ENCODE results near the gene FAM120B.
"Not testable (repeated sequence)": the region's sequence is repeated elsewhere in the genome, so short reads cannot be mapped to it uniquely, and the experiment has no call there.

FAM120B gene

GRCh38 chr6:170407200-170407599 is 100.6 kb downstream of the FAM120B start:
- no peaks in the 10 kb centered on the region for H3K9me3 ChIP-seq (ENCODE audit: control insufficient read depth, low read length)
- H3K36me3 ChIP-seq (ENCODE audit: control insufficient read depth, insufficient read depth, low read length), result peaks cover 33% of the 10 kb centered on the region
- H3K4me1 ChIP-seq (ENCODE audit: control insufficient read depth, insufficient read depth, low read length, poor library complexity, severe bottlenecking), result peaks cover 30% of the 10 kb centered on the region
- no peak overlapping the region for H3K27ac ChIP-seq (ENCODE audit: low read depth, low read length, severe bottlenecking)
- 88 to 90% methylated on average over 12 to 13 of the region's 13 CpGs for WGBS, 2 experiments (ENCODE audit: insufficient coverage in 2 of 2)
- H3K4me3 ChIP-seq (ENCODE audit: extremely low read depth, insufficient read depth, low read length, poor library complexity, severe bottlenecking), result no peak overlapping the region

- no peak overlapping the region for H3K27ac ChIP-seq (ENCODE audit: low read depth, low read length, severe bottlenecking)
- 70 to 81% methylated on average over 3 to 4 of the region's 4 CpGs for WGBS, 2 experiments (ENCODE audit: insufficient coverage in 2 of 2)
- H3K4me3 ChIP-seq (ENCODE audit: extremely low read depth, insufficient read depth, low read length, poor library complexity, severe bottlenecking), result no peak overlapping the region
These were observed 101.4 kb downstream of the FAM120B start for GRCh38 chr6:170407932-170408331.

GRCh38 chr6:170409746-170410145 is 103.2 kb downstream of the FAM120B start:
- not testable (repeated sequence) for H3K4me3 ChIP-seq (ENCODE audit: extremely low read depth, insufficient read depth, low read length, poor library complexity, severe bottlenecking); H3K27ac ChIP-seq (ENCODE audit: low read depth, low read length, severe bottlenecking); H3K4me1 ChIP-seq (ENCODE audit: control insufficient read depth, insufficient read depth, low read length, poor library complexity, severe bottlenecking); H3K9me3 ChIP-seq (ENCODE audit: control insufficient read depth, low read length)
- peaks cover 24% of the 10 kb centered on the region for H3K36me3 ChIP-seq (ENCODE audit: control insufficient read depth, insufficient read depth, low read length)
- WGBS, 2 experiments (ENCODE audit: insufficient coverage in 2 of 2), result 89 to 95% methylated on average over 5 to 7 of the region's 8 CpGs

More at GRCh38 chr6:170407932-170408331, 101.4 kb downstream of the FAM120B start:
- Histone ChIP-seq H3K9me3 (ENCODE audit: control insufficient read depth, low read length) (no peaks in the 10 kb centered on the region), H3K36me3 (ENCODE audit: control insufficient read depth, insufficient read depth, low read length) (peaks cover 30% of the 10 kb centered on the region), H3K4me1 (ENCODE audit: control insufficient read depth, insufficient read depth, low read length, poor library complexity, severe bottlenecking) (peaks cover 22% of the 10 kb centered on the region)

- no peak overlapping the region for H3K4me3 ChIP-seq (ENCODE audit: extremely low read depth, insufficient read depth, low read length, poor library complexity, severe bottlenecking)
- H3K36me3 ChIP-seq (ENCODE audit: control insufficient read depth, insufficient read depth, low read length), result peaks cover 20% of the 10 kb centered on the region
- H3K9me3 ChIP-seq (ENCODE audit: control insufficient read depth, low read length), result no peaks in the 10 kb centered on the region
- H3K4me1 ChIP-seq (ENCODE audit: control insufficient read depth, insufficient read depth, low read length, poor library complexity, severe bottlenecking), result no peaks in the 10 kb centered on the region
- H3K27ac ChIP-seq (ENCODE audit: low read depth, low read length, severe bottlenecking), result no peak overlapping the region
- WGBS, 2 experiments (ENCODE audit: insufficient coverage in 2 of 2), result 86 to 92% methylated on average over 4 of the region's 5 CpGs
These were observed 103.7 kb downstream of the FAM120B start for GRCh38 chr6:170410241-170410640.

- WGBS, 2 experiments (ENCODE audit: insufficient coverage in 2 of 2), result 93 to 100% methylated on average over 1 to 4 of the region's 4 CpGs
- H3K36me3 ChIP-seq (ENCODE audit: control insufficient read depth, insufficient read depth, low read length), result no peaks in the 10 kb centered on the region
- no peaks in the 10 kb centered on the region for H3K4me1 ChIP-seq (ENCODE audit: control insufficient read depth, insufficient read depth, low read length, poor library complexity, severe bottlenecking)
- no peaks in the 10 kb centered on the region for H3K9me3 ChIP-seq (ENCODE audit: control insufficient read depth, low read length)
- H3K27ac ChIP-seq (ENCODE audit: low read depth, low read length, severe bottlenecking), result no peak overlapping the region
- H3K4me3 ChIP-seq (ENCODE audit: extremely low read depth, insufficient read depth, low read length, poor library complexity, severe bottlenecking), result no peak overlapping the region
These were observed 108.8 kb downstream of the FAM120B start for GRCh38 chr6:170415318-170415717.

GRCh38 chr6:170416303-170416702 is 109.7 kb downstream of the FAM120B start:
- H3K4me3 ChIP-seq (ENCODE audit: extremely low read depth, insufficient read depth, low read length, poor library complexity, severe bottlenecking), result no peak overlapping the region
- H3K36me3 ChIP-seq (ENCODE audit: control insufficient read depth, insufficient read depth, low read length), result no peaks in the 10 kb centered on the region
- no peaks in the 10 kb centered on the region for H3K4me1 ChIP-seq (ENCODE audit: control insufficient read depth, insufficient read depth, low read length, poor library complexity, severe bottlenecking)
- H3K27ac ChIP-seq (ENCODE audit: low read depth, low read length, severe bottlenecking), result no peak overlapping the region
- no peaks in the 10 kb centered on the region for H3K9me3 ChIP-seq (ENCODE audit: control insufficient read depth, low read length)
- WGBS, 2 experiments (ENCODE audit: insufficient coverage in 2 of 2), result 82 to 84% methylated on average over 8 of the region's 8 CpGs

- Histone ChIP-seq H3K4me1 (ENCODE audit: control insufficient read depth, insufficient read depth, low read length, poor library complexity, severe bottlenecking) (no peaks in the 10 kb centered on the region), H3K4me3 (ENCODE audit: extremely low read depth, insufficient read depth, low read length, poor library complexity, severe bottlenecking) (no peak overlapping the region), H3K9me3 (ENCODE audit: control insufficient read depth, low read length) (no peaks in the 10 kb centered on the region), H3K27ac (ENCODE audit: low read depth, low read length, severe bottlenecking) (no peak overlapping the region), H3K36me3 (ENCODE audit: control insufficient read depth, insufficient read depth, low read length) (no peaks in the 10 kb centered on the region)
- WGBS, 2 experiments (ENCODE audit: insufficient coverage in 2 of 2), result 90% methylated on average over 7 to 9 of the region's 10 CpGs
These were observed 110.5 kb downstream of the FAM120B start for GRCh38 chr6:170416959-170417606.

- Histone ChIP-seq H3K36me3 (ENCODE audit: control insufficient read depth, insufficient read depth, low read length) (no peaks in the 10 kb centered on the region), H3K27ac (ENCODE audit: low read depth, low read length, severe bottlenecking) (no peak overlapping the region), H3K9me3 (ENCODE audit: control insufficient read depth, low read length) (no peaks in the 10 kb centered on the region), H3K4me1 (ENCODE audit: control insufficient read depth, insufficient read depth, low read length, poor library complexity, severe bottlenecking) (no peaks in the 10 kb centered on the region), H3K4me3 (ENCODE audit: extremely low read depth, insufficient read depth, low read length, poor library complexity, severe bottlenecking) (no peak overlapping the region)
- 85 to 93% methylated on average over 8 to 9 of the region's 9 CpGs for WGBS, 2 experiments (ENCODE audit: insufficient coverage in 2 of 2)
These were observed 111.3 kb downstream of the FAM120B start for GRCh38 chr6:170417881-170418280.

GRCh38 chr6:170420283-170420682 is 113.7 kb downstream of the FAM120B start:
- no peak overlapping the region for H3K27ac ChIP-seq (ENCODE audit: low read depth, low read length, severe bottlenecking)
- no peaks in the 10 kb centered on the region for H3K36me3 ChIP-seq (ENCODE audit: control insufficient read depth, insufficient read depth, low read length)
- no peak overlapping the region for H3K4me3 ChIP-seq (ENCODE audit: extremely low read depth, insufficient read depth, low read length, poor library complexity, severe bottlenecking)
- no peaks in the 10 kb centered on the region for H3K9me3 ChIP-seq (ENCODE audit: control insufficient read depth, low read length)
- 60 to 100% methylated on average over 2 to 5 of the region's 7 CpGs for WGBS, 2 experiments (ENCODE audit: insufficient coverage in 2 of 2)
- H3K4me1 ChIP-seq (ENCODE audit: control insufficient read depth, insufficient read depth, low read length, poor library complexity, severe bottlenecking), result peaks cover 4% of the 10 kb centered on the region

- Histone ChIP-seq H3K9me3 (ENCODE audit: control insufficient read depth, low read length) (no peaks in the 10 kb centered on the region), H3K27ac (ENCODE audit: low read depth, low read length, severe bottlenecking) (no peak overlapping the region), H3K4me1 (ENCODE audit: control insufficient read depth, insufficient read depth, low read length, poor library complexity, severe bottlenecking) (peaks cover 5% of the 10 kb centered on the region), H3K36me3 (ENCODE audit: control insufficient read depth, insufficient read depth, low read length) (no peaks in the 10 kb centered on the region), H3K4me3 (ENCODE audit: extremely low read depth, insufficient read depth, low read length, poor library complexity, severe bottlenecking) (no peak overlapping the region)
- WGBS, 2 experiments (ENCODE audit: insufficient coverage in 2 of 2), result 91 to 93% methylated on average over 31 to 55 of the region's 70 CpGs
These were observed 114.5 kb downstream of the FAM120B start for GRCh38 chr6:170420791-170421776.
